Sigmoid colon (tissue), 7 donors: ENCODE data around the gene RTKN2. TPM values are rescaled to one million over a fixed set of nuclear protein-coding genes. Genes with fewer than 3 reads are reported as not detected.

ENCODE experiments used
- DNase-seq: peaks from one replicate; pipeline ENCODE4 v3.0.0-alpha.2; 2019
- H3K27ac ChIP-seq, 4 donors: fragments of 200-600 bp; sonication (generic); one replicate each; pipeline ENCODE4 v1.5.1; 2016 to 2019; ENCODE audit warnings: mild to moderate bottlenecking in 1 of 4
- H3K27me3 ChIP-seq, 3 donors: fragments of 200-600 bp; sonication (generic); one replicate each; pipeline ENCODE4 v1.5.1; 2019; ENCODE audit warnings: mild to moderate bottlenecking in 1 of 3
- H3K36me3 ChIP-seq, 4 donors: fragments of 200-600 bp; sonication (generic); one replicate each; pipeline ENCODE4 v1.5.1; 2016 to 2019
- H3K4me1 ChIP-seq, 4 donors: fragments of 200-600 bp; sonication (generic); one replicate each; pipeline ENCODE4 v1.5.1; 2017 to 2019
- H3K4me3 ChIP-seq, 4 donors: fragments of 200-600 bp; sonication (generic); one replicate each; pipeline ENCODE4 v1.5.1; 2017 to 2019; ENCODE audit warnings: mild to moderate bottlenecking in 2 of 4, moderate library complexity in 1 of 4
- H3K9me3 ChIP-seq, 4 donors: fragments of 200-600 bp in 3 of 4; sonication (generic) in 3 of 4; one replicate each; pipeline versions ENCODE4 v1.5.1 to v1.6.1; 2013 to 2019
- EP300 ChIP-seq, 4 donors: sonication (generic); formaldehyde crosslinking; IDR thresholded peaks; one replicate each; pipeline ENCODE4 v1.6.1; 2017; ENCODE audit warnings: antibody characterized with exemption in 4 of 4
- POLR2A ChIP-seq, 2 donors: fragments of 450-650 bp; IDR thresholded peaks; one replicate each; pipeline ENCODE4 v1.6.1; 2016; ENCODE audit warnings: antibody characterized with exemption in 2 of 2, mild to moderate bottlenecking in 2 of 2, moderate library complexity in 2 of 2
- POLR2AphosphoS5 ChIP-seq, 4 donors: sonication (generic); formaldehyde crosslinking; IDR thresholded peaks; one replicate each; pipeline ENCODE4 v1.6.1; 2017; ENCODE audit warnings: antibody characterized with exemption in 4 of 4
- WGBS, 2 donors: extraction: QIAGEN DNeasy Blood & Tissue Kit; methylation state at CpG; one replicate each; pipeline ENCODE4 v1.1.7; 2013; 5-methylcytosine and 5-hydroxymethylcytosine counted together
- intact Hi-C: fragments of 100-400 bp; cut with DNase I; formaldehyde crosslinking; loops from one replicate; pipeline ENCODE4 v1.15.1; 2023
- polyA plus RNA-seq, 3 donors: library from polyadenylated mRNA; stranded (reverse); fragments of 200-250 nt; gene quantifications; one replicate each; pipeline ENCODE4 v1.2.3, GENCODE V29; 2013
- total RNA-seq, 4 donors: library from RNA; depleted of rRNA; stranded (reverse); fragments of >200 nt; gene quantifications; one replicate each; pipeline ENCODE4 v1.1.0, GENCODE V29; 2016
- TF ChIP-seq, protein P1 (sequence below), 4 experiments: fragments of 450-650 bp in 3 of 4; fragments of 200-600 bp in 1 of 4; IDR thresholded peaks; one replicate each; pipeline ENCODE4 v1.5.1; 2016 to 2019; ENCODE audit warnings: antibody characterized with exemption in 4 of 4, mild to moderate bottlenecking in 3 of 4, moderate library complexity in 2 of 4
- donor health status: healthy with polysubstance abuse.
- donor health status: Bipolar disorder and iron deficiency.
- donor health status: healthy.

Gene RTKN2
- total and polyA plus RNA-seq, 7 donors: 0.60 to 2.0 (median 1.2) TPM; not detected in 4

DNA sequence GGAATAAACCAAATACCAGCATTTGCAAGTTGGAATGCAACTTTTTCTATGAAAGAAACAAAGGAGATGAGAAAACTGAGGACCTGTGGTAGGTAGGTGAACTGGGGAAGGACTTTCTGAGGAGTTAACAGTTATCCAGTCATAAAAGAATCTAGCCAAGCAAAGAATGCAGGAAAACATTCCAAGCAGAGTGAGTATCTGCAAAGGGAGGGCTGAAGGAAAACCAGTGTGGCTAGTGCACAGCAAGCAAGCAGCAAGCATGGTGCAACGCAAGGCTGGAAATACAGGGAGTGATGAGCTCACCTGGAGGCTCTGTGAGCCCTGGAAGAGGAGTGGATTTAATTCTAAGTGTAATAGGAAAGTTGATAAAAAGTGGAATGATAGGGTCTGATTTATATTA is 44.0 kb downstream of the RTKN2 start:
- Histone ChIP-seq H3K36me3 (no peaks in the 10 kb centered on the region), H3K4me1 (peaks cover 0 to 7% (median 2%) of the 10 kb centered on the region in 4 donors), H3K27me3 (no peaks in the 10 kb centered on the region), H3K4me3 (no peak overlapping the region), H3K27ac (no peak overlapping the region), H3K9me3 (no peaks in the 10 kb centered on the region)
- intact Hi-C loops: no loop called here
- TF ChIP-seq POLR2AphosphoS5 (IDR thresholded peaks at IDR 0.05): no peak
- no peak for TF ChIP-seq EP300 (IDR thresholded peaks at IDR 0.05)
- no peak for TF ChIP-seq POLR2A (IDR thresholded peaks at IDR 0.05)
- TF ChIP-seq, protein P1, sequence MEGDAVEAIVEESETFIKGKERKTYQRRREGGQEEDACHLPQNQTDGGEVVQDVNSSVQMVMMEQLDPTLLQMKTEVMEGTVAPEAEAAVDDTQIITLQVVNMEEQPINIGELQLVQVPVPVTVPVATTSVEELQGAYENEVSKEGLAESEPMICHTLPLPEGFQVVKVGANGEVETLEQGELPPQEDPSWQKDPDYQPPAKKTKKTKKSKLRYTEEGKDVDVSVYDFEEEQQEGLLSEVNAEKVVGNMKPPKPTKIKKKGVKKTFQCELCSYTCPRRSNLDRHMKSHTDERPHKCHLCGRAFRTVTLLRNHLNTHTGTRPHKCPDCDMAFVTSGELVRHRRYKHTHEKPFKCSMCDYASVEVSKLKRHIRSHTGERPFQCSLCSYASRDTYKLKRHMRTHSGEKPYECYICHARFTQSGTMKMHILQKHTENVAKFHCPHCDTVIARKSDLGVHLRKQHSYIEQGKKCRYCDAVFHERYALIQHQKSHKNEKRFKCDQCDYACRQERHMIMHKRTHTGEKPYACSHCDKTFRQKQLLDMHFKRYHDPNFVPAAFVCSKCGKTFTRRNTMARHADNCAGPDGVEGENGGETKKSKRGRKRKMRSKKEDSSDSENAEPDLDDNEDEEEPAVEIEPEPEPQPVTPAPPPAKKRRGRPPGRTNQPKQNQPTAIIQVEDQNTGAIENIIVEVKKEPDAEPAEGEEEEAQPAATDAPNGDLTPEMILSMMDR (IDR thresholded peaks at IDR 0.05): no peak
- WGBS, 2 donors: 94 to 98% methylated on average over 1 of the region's 1 CpG
- no peak for DNase-seq

DNA sequence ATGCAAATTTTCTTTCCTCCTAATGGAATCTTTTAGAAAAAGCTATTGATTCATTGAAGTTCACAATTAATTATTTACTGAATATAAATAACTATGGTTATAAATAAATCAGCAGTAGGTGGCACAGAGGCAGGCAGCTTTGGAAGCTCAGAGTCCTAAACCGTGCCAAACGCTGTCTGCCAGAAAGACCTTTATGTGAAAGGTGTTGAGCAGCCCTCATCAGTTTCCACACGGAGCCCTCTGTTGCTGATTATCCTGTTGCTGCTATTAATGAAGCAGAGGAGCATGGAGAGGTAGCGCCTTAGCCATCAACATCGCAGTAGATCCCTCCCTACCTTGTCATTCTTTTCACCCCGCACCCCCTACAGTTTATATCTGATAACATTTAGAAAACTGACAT is 51.0 kb downstream of the RTKN2 start:
- TF ChIP-seq POLR2A (IDR thresholded peaks at IDR 0.05) (no peak), POLR2AphosphoS5 (IDR thresholded peaks at IDR 0.05) (no peak), EP300 (IDR thresholded peaks at IDR 0.05) (no peak)
- TF ChIP-seq, protein P1 (IDR thresholded peaks at IDR 0.05): no peak
- H3K4me1 ChIP-seq: no peaks in the 10 kb centered on the region
- H3K9me3 ChIP-seq: no peaks in the 10 kb centered on the region
- no peak overlapping the region for H3K27ac ChIP-seq
- intact Hi-C loops: no loop called here
- H3K4me3 ChIP-seq: no peak overlapping the region
- WGBS, 2 donors: 64 to 86% methylated on average over 6 of the region's 6 CpGs
- H3K36me3 ChIP-seq: no peaks in the 10 kb centered on the region
- no peak for DNase-seq
- H3K27me3 ChIP-seq: no peaks in the 10 kb centered on the region

DNA sequence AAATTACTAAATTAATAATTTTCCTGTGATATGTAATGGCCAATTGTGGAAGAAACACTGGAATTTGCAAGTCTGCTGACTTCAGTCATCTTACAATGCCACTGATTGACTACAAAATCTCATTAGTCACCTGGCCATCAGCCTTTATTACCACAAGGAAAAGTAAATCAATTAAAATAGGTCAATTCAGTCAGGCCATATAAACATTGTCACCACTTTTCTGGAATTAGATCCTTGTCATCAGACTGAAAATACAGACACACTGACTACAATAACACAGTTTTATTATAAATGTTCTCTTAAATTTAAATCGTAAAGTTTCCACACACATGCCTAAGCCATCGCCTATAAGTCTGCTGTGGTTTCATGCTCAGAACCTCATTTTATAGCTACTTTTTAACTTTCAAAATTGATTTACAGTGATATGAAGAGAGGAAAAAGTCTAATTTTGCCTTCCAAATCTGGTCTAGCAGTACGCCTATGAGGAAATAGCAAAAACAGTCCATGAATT is 54.2 kb downstream of the RTKN2 start:
- no peak for TF ChIP-seq EP300 (IDR thresholded peaks at IDR 0.05)
- no peak for TF ChIP-seq POLR2AphosphoS5 (IDR thresholded peaks at IDR 0.05)
- TF ChIP-seq, protein P1 (IDR thresholded peaks at IDR 0.05): no peak
- TF ChIP-seq POLR2A (IDR thresholded peaks at IDR 0.05): no peak
- Histone ChIP-seq H3K4me1 (no peaks in the 10 kb centered on the region), H3K36me3 (no peaks in the 10 kb centered on the region), H3K27me3 (no peaks in the 10 kb centered on the region), H3K27ac (no peak overlapping the region), H3K4me3 (no peak overlapping the region), H3K9me3 (no peaks in the 10 kb centered on the region)
- DNase-seq: no peak
- intact Hi-C loops: no loop called here
- 71 to 83% methylated on average over 3 of the region's 3 CpGs for WGBS, 2 donors

DNA sequence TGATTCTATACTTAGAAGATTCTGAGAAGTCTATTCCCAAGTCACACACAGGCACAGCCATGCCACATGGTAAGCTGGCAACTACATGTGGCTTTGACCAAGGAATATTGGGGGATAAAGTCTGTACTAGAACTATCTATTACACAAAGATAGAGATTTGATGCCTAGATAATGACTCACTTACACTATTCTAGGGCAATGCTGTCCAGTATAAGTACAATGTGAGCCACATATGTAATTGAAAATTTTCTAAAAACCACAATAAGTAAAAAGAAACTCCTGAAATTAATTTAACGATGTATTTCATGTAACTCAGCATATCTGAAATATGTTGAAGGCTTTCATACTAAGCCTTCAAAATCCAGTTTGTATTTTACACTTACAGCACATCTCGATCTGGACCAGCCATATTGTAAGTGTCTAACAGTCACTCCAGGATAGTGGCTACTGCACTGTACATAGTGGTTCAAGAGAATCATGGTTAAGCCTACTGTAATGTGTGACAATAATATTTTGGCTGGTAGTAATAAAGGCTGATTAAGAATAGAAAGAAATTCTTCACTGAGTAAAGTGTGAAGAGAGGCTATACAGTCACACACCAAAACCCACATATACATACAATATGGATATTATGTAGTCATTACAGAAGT is 62.8 kb downstream of the RTKN2 start:
- WGBS, 2 donors: 92 to 96% methylated on average over 2 of the region's 2 CpGs

More for the DNA sequence above, 62.8 kb downstream of the RTKN2 start:
- Histone ChIP-seq H3K9me3 (no peaks in the 10 kb centered on the region), H3K4me3 (no peak overlapping the region), H3K4me1 (no peaks in the 10 kb centered on the region), H3K27ac (no peak overlapping the region), H3K27me3 (no peaks in the 10 kb centered on the region), H3K36me3 (no peaks in the 10 kb centered on the region)
- no peak for TF ChIP-seq EP300 (IDR thresholded peaks at IDR 0.05)
- no peak for TF ChIP-seq POLR2A (IDR thresholded peaks at IDR 0.05)
- TF ChIP-seq, protein P1 (IDR thresholded peaks at IDR 0.05): no peak
- TF ChIP-seq POLR2AphosphoS5 (IDR thresholded peaks at IDR 0.05): no peak
- no peak for DNase-seq
- intact Hi-C loops: no loop called here
